Activated CD4-positive, alpha-beta memory T cell treated with anti-CD3 and anti-CD28 coated beads, Interleukin-2, amount 10 ng/mL, durations not matched to agents 7 days and 5 days (primary cell): Measurements from ENCODE around the gene FAM111B. TPM values are rescaled to one million over a fixed set of nuclear protein-coding genes. Genes with fewer than 3 reads are reported as not detected.
A peak's percentile ranks its signal among the peaks of the same experiment; 100 is the strongest.

Experiments used
- CTCF ChIA-PET: fragments of 350-600 bp; sonication (Branson Sonifier 250); formaldehyde crosslinking; loops from one replicate; lab custom pipeline; 2021; ENCODE audit warnings: antibody characterized with exemption, inconsistent platforms; lab: Charles Lee
- POLR2A ChIA-PET: fragments of 350-600 bp; sonication (Branson Sonifier 250); formaldehyde crosslinking; loops from one replicate; lab custom pipeline; 2021; ENCODE audit warnings: antibody characterized with exemption; lab: Charles Lee
- DNase-seq: peaks from one replicate; pipeline ENCODE4 v3.0.0-alpha.2; 2020
- H3K27ac Mint-ChIP-seq: one replicate; pipeline ENCODE4 v1.8.0; 2021; ENCODE audit warnings: mild to moderate bottlenecking, mixed read lengths
- H3K27me3 Mint-ChIP-seq: one replicate; pipeline ENCODE4 v1.8.0; 2021; ENCODE audit warnings: mixed read lengths
- H3K36me3 Mint-ChIP-seq: one replicate; pipeline ENCODE4 v1.8.0; 2021; ENCODE audit warnings: low read depth, mixed read lengths
- H3K4me1 Mint-ChIP-seq: one replicate; pipeline ENCODE4 v1.8.0; 2021; ENCODE audit warnings: mixed read lengths
- H3K4me3 Mint-ChIP-seq: one replicate; pipeline ENCODE4 v1.8.0; 2021; ENCODE audit warnings: mild to moderate bottlenecking, mixed read lengths
- H3K9me3 Mint-ChIP-seq: one replicate; pipeline ENCODE4 v1.8.0; 2021; ENCODE audit warnings: mixed read lengths
- total RNA-seq, 2 experiments: library from RNA; stranded (reverse); gene quantifications; one replicate each; pipeline ENCODE4 v1.2.3, GENCODE V29; 2021

FAM111B gene
- total RNA-seq, 2 experiments from 2014 or later: 47.2 to 48.6 TPM

GRCh38 chr11:59173080-59173963 lies 66.3 kb downstream of the FAM111B start:
- peak overlapping the region; percentile 73 for H3K4me3 Mint-ChIP-seq
- no peak for DNase-seq
- POLR2A ChIA-PET: interaction anchor here (1.3 to 3.0 kb wide), 2 partner anchors 27 to 29 kb away, joined by 3 to 14 read pairs; no protein-coding TSS in a partner anchor
- H3K9me3 Mint-ChIP-seq: no peaks in the 10 kb centered on the region
- H3K27ac Mint-ChIP-seq: no peak overlapping the region
- H3K27me3 Mint-ChIP-seq: peaks cover 26% of the 10 kb centered on the region
- H3K4me1 Mint-ChIP-seq: peaks cover 7% of the 10 kb centered on the region
- no peaks in the 10 kb centered on the region for H3K36me3 Mint-ChIP-seq
- CTCF ChIA-PET: interaction anchor here (0.7 to 5.6 kb wide), 4 partner anchors 12 to 257 kb away, joined by 3 to 105 read pairs (median 27); no protein-coding TSS in a partner anchor

GRCh38 chr11:59173964-59174663 lies 67.1 kb downstream of the FAM111B start:
- H3K27ac Mint-ChIP-seq: no peak overlapping the region
- peaks cover 26% of the 10 kb centered on the region for H3K27me3 Mint-ChIP-seq
- H3K9me3 Mint-ChIP-seq: no peaks in the 10 kb centered on the region
- H3K36me3 Mint-ChIP-seq: no peaks in the 10 kb centered on the region
- DNase-seq: no peak
- no peak overlapping the region for H3K4me3 Mint-ChIP-seq
- ChIA-PET POLR2A (interaction anchor here (1.3 kb wide), 1 partner anchor 28 kb away, joined by 3 read pairs; no protein-coding TSS in a partner anchor), CTCF (interaction anchor here (5.6 kb wide), 1 partner anchor 11 kb away, joined by 105 read pairs; no protein-coding TSS in a partner anchor)
- H3K4me1 Mint-ChIP-seq: peaks cover 7% of the 10 kb centered on the region

GRCh38 chr11:59174664-59175033 lies 67.6 kb downstream of the FAM111B start:
- no peak overlapping the region for H3K27ac Mint-ChIP-seq
- POLR2A ChIA-PET: interaction anchor here (1.3 kb wide), 1 partner anchor 29 kb away, joined by 3 read pairs; no protein-coding TSS in a partner anchor
- H3K9me3 Mint-ChIP-seq: peaks cover 4% of the 10 kb centered on the region
- H3K4me3 Mint-ChIP-seq: no peak overlapping the region
- CTCF ChIA-PET: interaction anchor here (2.9 to 5.6 kb wide), 2 partner anchors 11 to 12 kb away, joined by 12 to 105 read pairs; no protein-coding TSS in a partner anchor
- peaks cover 29% of the 10 kb centered on the region for H3K27me3 Mint-ChIP-seq
- peaks cover 7% of the 10 kb centered on the region for H3K4me1 Mint-ChIP-seq
- DNase-seq: no peak
- no peaks in the 10 kb centered on the region for H3K36me3 Mint-ChIP-seq

GRCh38 chr11:59175091-59175501 lies 68.1 kb downstream of the FAM111B start:
- Mint-ChIP-seq H3K36me3 (no peaks in the 10 kb centered on the region), H3K27ac (no peak overlapping the region), H3K9me3 (peaks cover 5% of the 10 kb centered on the region), H3K4me3 (no peak overlapping the region), H3K27me3 (peaks cover 31% of the 10 kb centered on the region), H3K4me1 (peaks cover 7% of the 10 kb centered on the region)
- ChIA-PET POLR2A (no interaction called here), CTCF (interaction anchor here (1.4 to 2.9 kb wide), 2 partner anchors 11 to 39 kb away, joined by 3 to 12 read pairs; no protein-coding TSS in a partner anchor)
- no peak for DNase-seq

GRCh38 chr11:59176330-59176729 lies 69.3 kb downstream of the FAM111B start:
- ChIA-PET POLR2A (no interaction called here), CTCF (interaction anchor here (1.4 to 2.9 kb wide), 2 partner anchors 10 to 41 kb away, joined by 3 to 12 read pairs; no protein-coding TSS in a partner anchor)
- Mint-ChIP-seq H3K4me3 (no peak overlapping the region), H3K27me3 (peaks cover 31% of the 10 kb centered on the region), H3K27ac (no peak overlapping the region), H3K36me3 (no peaks in the 10 kb centered on the region), H3K9me3 (peaks cover 5% of the 10 kb centered on the region), H3K4me1 (peaks cover 7% of the 10 kb centered on the region)
- DNase-seq: no peak

Other genes with a start within 250 kb of the FAM111B start
- gene GLYATL1, start 167.7 kb upstream of the FAM111B start, total RNA-seq: not detected
- gene GLYATL1B, start 20.9 kb upstream of the FAM111B start, total RNA-seq: not detected
- 100 to 1,000 TPM; 136 to 141 TPM for gene FAM111A, start 35.6 kb downstream of the FAM111B start, total RNA-seq
- gene DTX4, start 64.9 kb downstream of the FAM111B start, total RNA-seq: under 1 TPM; 0.30 to 0.48 TPM
- gene MPEG1, start 105.7 kb downstream of the FAM111B start, total RNA-seq: not detected